ENCODE data around the gene ARL10. TPM values are rescaled to one million over a fixed set of nuclear protein-coding genes. Genes with fewer than 3 reads are reported as not detected.

The ARL10 gene
- total RNA-seq, 1 donor from 2014 or later = 14.3 TPM

- no peak overlapping the region for H3K27ac ChIP-seq (ENCODE audit: low read depth, low read length)
- Mint-ChIP-seq H3K27me3 (ENCODE audit: low read depth, unreplicated experiment) (no peaks in the 10 kb centered on the region), H3K27ac (ENCODE audit: unreplicated experiment) (no peak overlapping the region), H3K9me3 (ENCODE audit: unreplicated experiment) (no peaks in the 10 kb centered on the region), H3K36me3 (ENCODE audit: low read depth, unreplicated experiment) (peaks cover 2% of the 10 kb centered on the region), H3K4me1 (ENCODE audit: low read depth, unreplicated experiment) (peaks cover 2% of the 10 kb centered on the region), H3K4me3 (ENCODE audit: unreplicated experiment) (no peak overlapping the region)
- H4K20me1 ChIP-seq (ENCODE audit: insufficient read depth, low read length) = no peaks in the 10 kb centered on the region
- TF ChIP-seq CTCF (IDR thresholded peaks at IDR 0.05; ENCODE audit: insufficient read depth, low read depth, low read length) = no peak
- TF ChIP-seq EZH2 (IDR thresholded peaks at IDR 0.05; ENCODE audit: insufficient read depth, low read length) = no peak
- FAIRE-seq (no peak), DNase-seq (ENCODE audit: low read depth) (no peak)
- H3K9ac ChIP-seq (ENCODE audit: low read length) = no peak overlapping the region
- no peaks in the 10 kb centered on the region for H3K79me2 ChIP-seq (ENCODE audit: insufficient read depth, low read length)
- no peaks in the 10 kb centered on the region for H3K9me3 ChIP-seq (ENCODE audit: insufficient read depth, low read depth, low read length)
- H3K27me3 ChIP-seq (ENCODE audit: insufficient read depth, low read length) = no peaks in the 10 kb centered on the region
- H3K4me2 ChIP-seq (ENCODE audit: low read length) = no peak overlapping the region
- no peak overlapping the region for H3K4me3 ChIP-seq (ENCODE audit: insufficient read depth, low read depth, low read length)
- no peaks in the 10 kb centered on the region for H3K4me1 ChIP-seq (ENCODE audit: insufficient read depth, low read length)
- H2AFZ ChIP-seq (ENCODE audit: low read depth, low read length) = no peak overlapping the region
- peaks cover 14% of the 10 kb centered on the region for H3K36me3 ChIP-seq (ENCODE audit: insufficient read depth, low read length)
Measured at GRCh38 chr5:176373100-176373818, 8.0 kb downstream of the ARL10 start.

- Histone ChIP-seq H4K20me1 (ENCODE audit: insufficient read depth, low read length) (peaks cover 18% of the 10 kb centered on the region), H3K27ac (ENCODE audit: low read depth, low read length) (no peak overlapping the region), H3K9ac (ENCODE audit: low read length) (no peak overlapping the region), H3K4me1 (ENCODE audit: insufficient read depth, low read length) (no peaks in the 10 kb centered on the region), H3K27me3 (ENCODE audit: insufficient read depth, low read length) (no peaks in the 10 kb centered on the region), H3K4me2 (ENCODE audit: low read length) (no peak overlapping the region), H3K4me3 (ENCODE audit: insufficient read depth, low read depth, low read length) (no peak overlapping the region), H2AFZ (ENCODE audit: low read depth, low read length) (no peak overlapping the region), H3K79me2 (ENCODE audit: insufficient read depth, low read length) (peaks cover 7% of the 10 kb centered on the region), H3K9me3 (ENCODE audit: insufficient read depth, low read depth, low read length) (no peaks in the 10 kb centered on the region), H3K36me3 (ENCODE audit: insufficient read depth, low read length) (peaks cover 22% of the 10 kb centered on the region)
- Mint-ChIP-seq H3K4me3 (ENCODE audit: unreplicated experiment) (no peak overlapping the region), H3K9me3 (ENCODE audit: unreplicated experiment) (no peaks in the 10 kb centered on the region), H3K4me1 (ENCODE audit: low read depth, unreplicated experiment) (no peaks in the 10 kb centered on the region), H3K27me3 (ENCODE audit: low read depth, unreplicated experiment) (no peaks in the 10 kb centered on the region), H3K36me3 (ENCODE audit: low read depth, unreplicated experiment) (peaks cover 13% of the 10 kb centered on the region), H3K27ac (ENCODE audit: unreplicated experiment) (no peak overlapping the region)
- DNase-seq (ENCODE audit: low read depth) (no peak), FAIRE-seq (peak; percentile 62)
- no peak for TF ChIP-seq CTCF (IDR thresholded peaks at IDR 0.05; ENCODE audit: insufficient read depth, low read depth, low read length)
- TF ChIP-seq EZH2 (IDR thresholded peaks at IDR 0.05; ENCODE audit: insufficient read depth, low read length) = no peak
Measured at GRCh38 chr5:176379881-176380280, 14.6 kb downstream of the ARL10 start.

- Histone ChIP-seq H3K27me3 (ENCODE audit: insufficient read depth, low read length) (no peaks in the 10 kb centered on the region), H3K9me3 (ENCODE audit: insufficient read depth, low read depth, low read length) (no peaks in the 10 kb centered on the region), H3K36me3 (ENCODE audit: insufficient read depth, low read length) (peaks cover 27% of the 10 kb centered on the region), H3K4me2 (ENCODE audit: low read length) (no peak overlapping the region), H3K79me2 (ENCODE audit: insufficient read depth, low read length) (peaks cover 23% of the 10 kb centered on the region), H3K4me3 (ENCODE audit: insufficient read depth, low read depth, low read length) (no peak overlapping the region), H4K20me1 (ENCODE audit: insufficient read depth, low read length) (peaks cover 31% of the 10 kb centered on the region), H3K4me1 (ENCODE audit: insufficient read depth, low read length) (no peaks in the 10 kb centered on the region), H2AFZ (ENCODE audit: low read depth, low read length) (no peak overlapping the region), H3K27ac (ENCODE audit: low read depth, low read length) (no peak overlapping the region), H3K9ac (ENCODE audit: low read length) (no peak overlapping the region)
- TF ChIP-seq CTCF (IDR thresholded peaks at IDR 0.05; ENCODE audit: insufficient read depth, low read depth, low read length) (no peak), EZH2 (IDR thresholded peaks at IDR 0.05; ENCODE audit: insufficient read depth, low read length) (no peak)
- no peak for DNase-seq (ENCODE audit: low read depth)
- Mint-ChIP-seq H3K4me1 (ENCODE audit: low read depth, unreplicated experiment) (no peaks in the 10 kb centered on the region), H3K36me3 (ENCODE audit: low read depth, unreplicated experiment) (peaks cover 15% of the 10 kb centered on the region), H3K27ac (ENCODE audit: unreplicated experiment) (no peak overlapping the region), H3K27me3 (ENCODE audit: low read depth, unreplicated experiment) (no peaks in the 10 kb centered on the region), H3K4me3 (ENCODE audit: unreplicated experiment) (no peak overlapping the region), H3K9me3 (ENCODE audit: unreplicated experiment) (no peaks in the 10 kb centered on the region)
- FAIRE-seq = no peak
Measured at GRCh38 chr5:176381423-176381822, 16.1 kb downstream of the ARL10 start.

Data from astrocyte (in vitro differentiated cells and primary cell).